ENCODE results near the gene TLE4.

GRCh38 chr9:79630521-79631403 lies 59.0 kb downstream of the TLE4 start:
- TF ChIP-seq CTCF (IDR thresholded peaks at IDR 0.05): no peak
- TF ChIP-seq ZFX (IDR thresholded peaks at IDR 0.05; ENCODE audit: borderline replicate concordance): no peak
